ENCODE measurements around the gene POLR1C.

DNA sequence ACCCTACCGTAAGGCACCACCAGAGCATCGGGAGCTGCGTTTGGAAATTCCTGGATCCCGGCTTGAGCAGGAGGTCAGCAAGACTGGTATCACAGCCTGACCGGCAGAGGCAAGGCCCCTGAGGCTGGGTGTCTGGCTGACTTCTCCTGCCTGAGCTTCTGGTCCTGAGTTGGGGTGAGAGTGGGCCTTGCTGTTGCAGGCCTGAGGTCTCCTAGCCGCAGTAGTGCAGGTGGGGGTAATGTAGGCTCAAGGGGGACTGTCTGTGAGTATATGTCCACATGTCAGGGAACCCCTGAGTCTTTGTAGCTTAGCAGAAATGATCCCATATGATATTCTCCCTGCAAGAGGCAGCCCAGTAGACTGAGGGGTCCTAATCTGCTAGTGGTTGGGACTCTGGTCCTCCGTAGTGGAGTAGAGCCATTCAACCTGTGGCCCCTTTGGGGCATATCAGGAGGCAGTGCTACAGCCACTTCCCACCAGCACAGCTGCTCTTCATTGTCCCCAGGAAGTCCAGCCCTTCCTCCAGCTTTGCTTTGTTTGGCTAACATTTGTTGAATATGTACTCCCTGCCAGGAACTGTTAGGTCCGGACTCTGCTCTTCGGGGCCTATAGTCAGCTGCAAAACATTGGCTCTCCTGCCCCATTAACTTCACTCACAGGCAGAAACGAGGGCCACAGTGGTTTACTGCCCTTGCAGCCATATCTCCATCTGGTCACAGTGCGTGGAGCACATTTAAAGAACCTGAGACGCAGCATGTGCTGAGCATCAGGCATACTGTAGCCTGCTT is 17.7 kb upstream of the POLR1C start:
- no peak for TF ChIP-seq TARDBP (IDR thresholded peaks at IDR 0.05)
- TF ChIP-seq ELF4 (IDR thresholded peaks at IDR 0.05) = no peak
- TF ChIP-seq FOXM1 (IDR thresholded peaks at IDR 0.05; ENCODE audit: borderline replicate concordance) = no peak
- TF ChIP-seq FOXK2 (IDR thresholded peaks at IDR 0.05) = no peak
- no peak for TF ChIP-seq BHLHE40 (IDR thresholded peaks at IDR 0.05; ENCODE audit: borderline replicate concordance)
